Panc1 (cell line): ENCODE measurements around the gene STK4. TPM values are rescaled to one million over a fixed set of nuclear protein-coding genes. Genes with fewer than 3 reads are reported as not detected.

Experiments used
- ATAC-seq: fragments of 200-7000 bp; cut with Tn5 transposase; 2 replicates; pipeline ENCODE4 v1.9.1; 2020; ENCODE audit warnings: mild to moderate bottlenecking, moderate library complexity
- BruUV-seq: library from RNA; stranded (reverse); fragments of 400-500 nt; replicated peaks from 2 replicates; lab custom pipeline; 2021; lab: Mats Ljungman, UMichigan
- CTCF ChIA-PET: fragments of 300-600 bp; sonication (Branson Sonifier 250); formaldehyde crosslinking; loops from one replicate; lab custom pipeline; 2022; ENCODE audit warnings: antibody characterized with exemption; lab: Charles Lee
- POLR2A ChIA-PET: fragments of 300-600 bp; sonication (Branson Sonifier 250); formaldehyde crosslinking; loops from one replicate; lab custom pipeline; 2022; ENCODE audit warnings: antibody characterized with exemption; lab: Charles Lee
- DNase-seq: peaks from one replicate; pipeline ENCODE4 v3.0.0-alpha.2; 2010; ENCODE audit warnings: low read depth, low spot score
- H3K27ac ChIP-seq: 2 replicates; pipeline ENCODE4 v1.5.1; 2011; ENCODE audit warnings: mild to moderate bottlenecking, low read length, inconsistent platforms
- H3K27me3 ChIP-seq: fragments of 200-500 bp; sonication (Bioruptor generic); 2 replicates; pipeline ENCODE4 v1.6.0; 2014; ENCODE audit warnings: low read length, inconsistent platforms; ENCODE audit not compliant: control insufficient read depth, insufficient read depth
- H3K36me3 ChIP-seq: fragments of 200-500 bp; sonication (Bioruptor generic); 2 replicates; pipeline ENCODE4 v1.5.1; 2014; ENCODE audit warnings: inconsistent platforms, mild to moderate bottlenecking, low read length, moderate library complexity; ENCODE audit not compliant: control insufficient read depth, insufficient read depth
- H3K4me1 ChIP-seq: 2 replicates; pipeline ENCODE4 v1.5.1; 2011; ENCODE audit warnings: inconsistent platforms, mild to moderate bottlenecking, low read length, moderate library complexity; ENCODE audit not compliant: control insufficient read depth, insufficient read depth
- H3K4me3 ChIP-seq, 2 experiments: 2 replicates each; pipeline ENCODE4 v1.5.1; 2011 to 2012; ENCODE audit warnings: low read depth in 2 of 2, low read length in 2 of 2, mild to moderate bottlenecking in 2 of 2, inconsistent platforms in 1 of 2, moderate library complexity in 1 of 2
- H3K9me3 ChIP-seq: fragments of 200-500 bp; sonication (Bioruptor generic); 2 replicates; pipeline ENCODE4 v1.5.1; 2014; ENCODE audit warnings: low read depth, mild to moderate bottlenecking, inconsistent platforms, low read length, moderate library complexity; ENCODE audit not compliant: control insufficient read depth, insufficient read depth
- CTCF ChIP-seq: fragments of 450-650 bp; IDR thresholded peaks from 2 replicates; pipeline ENCODE4 v1.5.1; 2017; ENCODE audit warnings: mild to moderate bottlenecking
- POLR2AphosphoS5 ChIP-seq: IDR thresholded peaks from 2 replicates; pipeline ENCODE4 v1.6.1; 2012; ENCODE audit warnings: mild to moderate bottlenecking, low read depth, low read length, moderate library complexity
- REST ChIP-seq, 2 experiments: IDR thresholded peaks; 2 replicates each; pipeline ENCODE4 v1.6.1; 2011 to 2012; ENCODE audit warnings: low read depth in 2 of 2, control low read depth in 1 of 2, low read length in 1 of 2, mild to moderate bottlenecking in 1 of 2, moderate library complexity in 1 of 2; ENCODE audit not compliant: insufficient read depth in 1 of 2
- SIN3A ChIP-seq: IDR thresholded peaks from 2 replicates; pipeline ENCODE4 v1.6.1; 2012; ENCODE audit warnings: low read depth, mild to moderate bottlenecking, low read length, moderate library complexity, borderline replicate concordance; ENCODE audit not compliant: insufficient read depth
- TCF7L2 ChIP-seq: IDR thresholded peaks from 2 replicates; pipeline ENCODE4 v1.6.1; 2011; ENCODE audit warnings: mild to moderate bottlenecking, low read depth, low read length, inconsistent platforms
- in situ Hi-C: cut with HindIII; loops from 2 replicates; pipeline ENCODE4 v1.10.0; 2016; ENCODE audit warnings: low sequenced_read_pairs, low pct_unique_long_range_greater_than_20kb
- intact Hi-C: fragments of 100-400 bp; cut with micrococcal nuclease; formaldehyde crosslinking; loops from one replicate; pipeline ENCODE4 v1.10.0; 2022; ENCODE audit not compliant: unreplicated experiment
- total RNA-seq: library from RNA; stranded (reverse); gene quantifications from one replicate; pipeline ENCODE4 v1.2.1, GENCODE V29; 2021; ENCODE audit not compliant: unreplicated experiment

STK4 gene
- total RNA-seq, 1 experiment from 2014 or later, result 50.2 TPM

- Histone ChIP-seq H3K9me3 (no peaks in the 10 kb centered on the region), H3K27ac (no peak overlapping the region), H3K27me3 (no peaks in the 10 kb centered on the region), H3K4me1 (no peaks in the 10 kb centered on the region), H3K36me3 (peaks cover 31% of the 10 kb centered on the region), H3K4me3 (no peak overlapping the region)
- ChIA-PET CTCF (no interaction called here), POLR2A (no interaction called here)
- BruUV-seq, result no TSS peak
- DNase-seq (no peak), ATAC-seq (no peak)
- no peak for TF ChIP-seq CTCF
- no peak for TF ChIP-seq REST (IDR thresholded peaks at IDR 0.05; ENCODE audit: insufficient read depth in 1 of 2, low read depth in 2 of 2, low read length in 1 of 2)
- TF ChIP-seq TCF7L2, result no peak
- TF ChIP-seq SIN3A, result no peak
- no peak for TF ChIP-seq POLR2AphosphoS5
- in situ Hi-C loops, result no loop called here
- intact Hi-C loops, result no loop called here
Observed at GRCh38 chr20:44976698-44977097, 10.4 kb downstream of the STK4 start.

- in situ Hi-C loops, result no loop called here
- Histone ChIP-seq H3K36me3 (peaks cover 18% of the 10 kb centered on the region; the same call in 1 of the 2 replicates), H3K27me3 (no peaks in the 10 kb centered on the region), H3K9me3 (no peaks in the 10 kb centered on the region), H3K4me1 (no peaks in the 10 kb centered on the region), H3K4me3 (no peak overlapping the region), H3K27ac (no peak overlapping the region)
- DNase-seq (no peak), ATAC-seq (no peak)
- no peak for TF ChIP-seq POLR2AphosphoS5
- TF ChIP-seq TCF7L2, result no peak
- TF ChIP-seq CTCF, result no peak
- no peak for TF ChIP-seq SIN3A
- no peak for TF ChIP-seq REST (IDR thresholded peaks at IDR 0.05; ENCODE audit: insufficient read depth in 1 of 2, low read depth in 2 of 2, low read length in 1 of 2)
- POLR2A ChIA-PET, result no interaction called here
- CTCF ChIA-PET, result interaction anchor here (0.6 kb wide), 1 partner anchor 70 kb away, joined by 3 read pairs; no protein-coding TSS in a partner anchor
- no TSS peak for BruUV-seq
- intact Hi-C loops, result no loop called here
Observed at GRCh38 chr20:44979090-44979621, 12.8 kb downstream of the STK4 start.
